ENCODE measurements around the gene GJC1. TPM values are rescaled to one million over a fixed set of nuclear protein-coding genes. Genes with fewer than 3 reads are reported as not detected.

GJC1 gene
- total and polyA plus RNA-seq, 9 of the 15 experiments (the other 6 are each of a cell fraction or from before 2014, with no cell fraction given): 0.04 to 1.4 (median 0.18) TPM; not detected in 1

GRCh38 chr17:44871556-44871955 is 41.5 kb upstream of the GJC1 start:
- ChIA-PET CTCF (ENCODE audit: low intra/inter-chr PET ratio) (no interaction called here), POLR2A (interaction anchor here (0.6 kb wide), 2 partner anchors 101 to 784 kb away, joined by 4 read pairs; no protein-coding TSS in a partner anchor)
- no peaks in the 10 kb centered on the region for H3K79me2 ChIP-seq (ENCODE audit: control insufficient read depth, insufficient read depth, low read length)
- WGBS (ENCODE audit: insufficient coverage, low coverage, missing lambda C conversion rate): 98% methylated on average over 12 of the region's 12 CpGs
- DNase-seq (ENCODE audit: extremely low read depth in 1 of 4, low spot score in 3 of 4) (no peak), FAIRE-seq (no peak), ATAC-seq (no peak)
- no peak overlapping the region for H3K9ac ChIP-seq (ENCODE audit: insufficient read depth in 1 of 2, low read depth in 2 of 2, low read length in 2 of 2)
- no peaks in the 10 kb centered on the region for H3K9me1 ChIP-seq (ENCODE audit: control insufficient read depth, insufficient read depth, low read length)
- no peak overlapping the region for H3K27ac ChIP-seq (ENCODE audit: extremely low read depth, low read depth, low read length)
- H3K27me3 ChIP-seq (ENCODE audit: control insufficient read depth in 2 of 2, insufficient read depth in 2 of 2, low read length in 2 of 2): no peaks in the 10 kb centered on the region
- in situ Hi-C loops (cut with MboI): no loop called here
- peaks cover 82% of the 10 kb centered on the region for H3K36me3 ChIP-seq (ENCODE audit: control insufficient read depth, insufficient read depth, low read length)
- no peaks in the 10 kb centered on the region for H4K20me1 ChIP-seq (replicated peaks; ENCODE audit: control insufficient read depth, insufficient read depth, low read length)
- no peaks in the 10 kb centered on the region for H3K4me1 ChIP-seq (replicated peaks in 1 of 2; ENCODE audit: control insufficient read depth in 2 of 2, insufficient read depth in 2 of 2, low read length in 2 of 2)
- no peak overlapping the region for H3K4me2 ChIP-seq (ENCODE audit: insufficient read depth, low read length)
- H3K9me3 ChIP-seq (replicated peaks; ENCODE audit: control insufficient read depth, insufficient read depth, low read depth, low read length): no peaks in the 10 kb centered on the region
- TF ChIP-seq ZNF586 (CRISPR knock-in tag; conservative IDR thresholded peaks at IDR 0.05): no peak
- TF ChIP-seq, protein P1, sequence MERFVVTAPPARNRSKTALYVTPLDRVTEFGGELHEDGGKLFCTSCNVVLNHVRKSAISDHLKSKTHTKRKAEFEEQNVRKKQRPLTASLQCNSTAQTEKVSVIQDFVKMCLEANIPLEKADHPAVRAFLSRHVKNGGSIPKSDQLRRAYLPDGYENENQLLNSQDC (CRISPR knock-in tag; IDR thresholded peaks at IDR 0.05): no peak
- no peak for TF ChIP-seq SMARCC2 (IDR thresholded peaks at IDR 0.05; ENCODE audit: low read depth)
- TF ChIP-seq, protein P2, sequence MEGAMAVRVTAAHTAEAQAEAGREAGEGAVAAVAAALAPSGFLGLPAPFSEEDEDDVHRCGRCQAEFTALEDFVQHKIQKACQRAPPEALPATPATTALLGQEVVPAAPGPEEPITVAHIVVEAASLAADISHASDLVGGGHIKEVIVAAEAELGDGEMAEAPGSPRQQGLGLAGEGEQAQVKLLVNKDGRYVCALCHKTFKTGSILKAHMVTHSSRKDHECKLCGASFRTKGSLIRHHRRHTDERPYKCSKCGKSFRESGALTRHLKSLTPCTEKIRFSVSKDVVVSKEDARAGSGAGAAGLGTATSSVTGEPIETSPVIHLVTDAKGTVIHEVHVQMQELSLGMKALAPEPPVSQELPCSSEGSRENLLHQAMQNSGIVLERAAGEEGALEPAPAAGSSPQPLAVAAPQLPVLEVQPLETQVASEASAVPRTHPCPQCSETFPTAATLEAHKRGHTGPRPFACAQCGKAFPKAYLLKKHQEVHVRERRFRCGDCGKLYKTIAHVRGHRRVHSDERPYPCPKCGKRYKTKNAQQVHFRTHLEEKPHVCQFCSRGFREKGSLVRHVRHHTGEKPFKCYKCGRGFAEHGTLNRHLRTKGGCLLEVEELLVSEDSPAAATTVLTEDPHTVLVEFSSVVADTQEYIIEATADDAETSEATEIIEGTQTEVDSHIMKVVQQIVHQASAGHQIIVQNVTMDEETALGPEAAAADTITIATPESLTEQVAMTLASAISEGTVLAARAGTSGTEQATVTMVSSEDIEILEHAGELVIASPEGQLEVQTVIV (CRISPR knock-in tag; IDR thresholded peaks at IDR 0.05; ENCODE audit: borderline replicate concordance): no peak
- H3K4me3 ChIP-seq: no peak overlapping the region
- no TSS peak for BruUV-seq (replicated peaks)
- H2AFZ ChIP-seq (ENCODE audit: low read depth, low read length): no peak overlapping the region
- intact Hi-C loops (cut with micrococcal nuclease): no loop called here
